Endothelial cell of umbilical vein (primary cell): ENCODE data around the gene SYNPO2.

ENCODE experiments used
- CTCF ChIP-seq, 2 donors: IDR thresholded peaks; 1 replicate in 1 of 2; 2 replicates in 1 of 2; pipeline ENCODE4 v1.5.1; 2011; ENCODE audit warnings: low read length in 2 of 2, mild to moderate bottlenecking in 2 of 2, moderate library complexity in 2 of 2, control low read depth in 1 of 2, inconsistent platforms in 1 of 2, low read depth in 1 of 2; ENCODE audit not compliant: insufficient read depth in 1 of 2; ENCODE audit errors: extremely low read depth in 1 of 2
- EZH2 ChIP-seq: IDR thresholded peaks from 2 replicates; pipeline ENCODE4 v1.6.1; 2012; ENCODE audit warnings: borderline replicate concordance, low read depth, mild to moderate bottlenecking, moderate library complexity, low read length, inconsistent platforms; ENCODE audit not compliant: severe bottlenecking
- GATA2 ChIP-seq: IDR thresholded peaks from 2 replicates; pipeline ENCODE4 v1.7.0; 2011; ENCODE audit warnings: low read depth, mild to moderate bottlenecking, moderate library complexity, mixed read lengths, low read length; ENCODE audit not compliant: insufficient read length, insufficient read depth
- JUN ChIP-seq: IDR thresholded peaks from 2 replicates; pipeline ENCODE4 v1.6.1; 2011; ENCODE audit warnings: borderline replicate concordance, low read depth; ENCODE audit not compliant: insufficient read length, insufficient read depth
- POLR2A ChIP-seq: IDR thresholded peaks from 2 replicates; pipeline ENCODE4 v1.6.1; 2012; ENCODE audit warnings: low read depth, mild to moderate bottlenecking, control low read depth, low read length
- POLR2AphosphoS5 ChIP-seq: IDR thresholded peaks from 2 replicates; pipeline ENCODE4 v1.6.1; 2012; ENCODE audit warnings: low read depth, mild to moderate bottlenecking, control low read depth, low read length, moderate library complexity; ENCODE audit not compliant: insufficient read depth
- TF ChIP-seq, protein P1 (sequence below): IDR thresholded peaks from 2 replicates; pipeline ENCODE4 v1.6.1; 2011; ENCODE audit not compliant: insufficient read depth, insufficient read length

- no peak for TF ChIP-seq EZH2
- no peak for TF ChIP-seq CTCF (IDR thresholded peaks at IDR 0.05; ENCODE audit: extremely low read depth in 1 of 2, insufficient read depth in 1 of 2, low read depth in 1 of 2, low read length in 2 of 2)
- TF ChIP-seq POLR2A, result no peak
- no peak for TF ChIP-seq GATA2
- TF ChIP-seq POLR2AphosphoS5, result no peak
- TF ChIP-seq, protein P1, sequence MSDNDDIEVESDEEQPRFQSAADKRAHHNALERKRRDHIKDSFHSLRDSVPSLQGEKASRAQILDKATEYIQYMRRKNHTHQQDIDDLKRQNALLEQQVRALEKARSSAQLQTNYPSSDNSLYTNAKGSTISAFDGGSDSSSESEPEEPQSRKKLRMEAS, result no peak
- TF ChIP-seq JUN, result no peak
Observed at GRCh38 chr4:119057417-119057816, 168.8 kb downstream of the SYNPO2 start.
